Stimulated activated CD8-positive, alpha-beta memory T cell treated with anti-CD3 and anti-CD28 coated beads, Interleukin-12 subunit alpha, Interleukin-12 subunit beta, amount 100 ng/mL, for 24 hours (primary cell): Measurements from ENCODE around the gene CACNA1B.

Source experiments
- DNase-seq: peaks from one replicate; pipeline ENCODE4 v3.0.0-alpha.2; 2020; ENCODE audit errors: extremely low read depth

The CACNA1B gene

DNA sequence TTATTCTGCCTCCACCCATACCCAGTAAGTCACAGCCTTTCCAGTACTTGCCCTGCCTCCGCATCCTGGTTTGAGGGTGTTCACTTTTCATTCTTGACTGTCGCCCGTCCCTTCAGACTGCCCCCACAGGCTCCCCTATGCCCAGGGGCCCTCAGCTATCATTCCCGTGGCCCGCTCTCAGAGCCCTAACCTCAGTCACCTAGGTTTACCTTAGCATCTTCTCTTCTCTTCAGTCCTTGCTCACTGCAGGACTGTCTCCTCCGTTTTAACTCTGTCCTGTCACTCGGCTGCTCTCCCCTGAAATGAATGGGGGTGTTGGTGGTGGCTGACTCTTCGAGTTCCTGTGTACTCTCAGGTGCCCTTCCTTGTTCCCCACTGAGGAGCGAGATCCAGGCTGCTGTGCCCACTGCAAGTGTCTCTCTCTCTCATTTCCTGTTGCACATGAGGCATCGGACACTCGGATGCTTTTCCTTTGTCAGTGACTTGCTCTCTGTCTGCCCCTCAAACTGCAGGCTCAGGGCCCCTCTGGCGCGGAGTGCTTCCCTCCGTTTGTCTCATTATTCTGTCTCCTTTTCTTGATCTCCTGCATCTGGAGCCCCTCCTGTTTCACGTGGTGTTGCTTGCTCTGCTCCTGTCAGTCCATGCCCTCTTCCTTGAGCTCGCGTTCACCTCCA lies 89.8 kb downstream of the CACNA1B start:
- DNase-seq, result no peak

DNA sequence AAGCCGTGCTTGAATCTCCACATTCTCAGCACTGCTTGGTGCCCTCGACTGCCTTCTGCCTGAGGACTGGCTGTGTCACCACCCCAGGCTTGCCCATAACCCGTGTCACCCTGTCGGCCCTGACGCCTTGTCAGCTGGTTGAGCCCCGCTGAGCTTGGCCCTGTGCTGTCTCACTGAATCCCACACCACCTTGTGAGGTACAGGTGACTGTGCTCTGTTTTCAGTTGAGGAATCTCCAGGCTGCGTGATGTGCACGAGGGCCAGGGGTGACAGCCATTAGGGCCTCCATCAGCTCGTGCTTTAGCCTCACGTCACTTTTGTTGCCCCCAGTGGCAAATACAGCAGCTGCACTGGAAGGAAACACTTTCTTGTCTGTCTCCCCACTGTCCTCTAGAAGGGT lies 90.7 kb downstream of the CACNA1B start:
- no peak for DNase-seq

DNA sequence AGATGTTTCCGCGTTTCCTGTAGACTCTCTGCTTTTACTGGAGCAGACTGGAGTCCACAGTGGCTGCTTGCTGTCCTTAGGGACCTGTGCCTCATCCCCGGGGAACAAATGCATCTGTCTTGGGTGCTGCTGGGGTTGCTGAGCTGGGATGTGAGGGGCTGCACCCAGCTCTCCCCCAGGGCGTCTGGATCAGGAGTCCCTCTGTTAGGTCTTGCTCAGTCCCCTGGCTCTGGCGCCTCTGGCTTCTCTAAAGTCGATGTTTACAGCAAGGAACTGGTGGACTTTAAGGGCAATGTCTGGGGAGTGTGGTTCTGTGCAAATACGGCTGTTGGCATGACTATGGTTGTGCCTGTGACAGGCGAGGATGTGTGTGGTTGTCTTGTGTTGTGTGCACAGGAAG lies 91.4 kb downstream of the CACNA1B start:
- no peak for DNase-seq

DNA sequence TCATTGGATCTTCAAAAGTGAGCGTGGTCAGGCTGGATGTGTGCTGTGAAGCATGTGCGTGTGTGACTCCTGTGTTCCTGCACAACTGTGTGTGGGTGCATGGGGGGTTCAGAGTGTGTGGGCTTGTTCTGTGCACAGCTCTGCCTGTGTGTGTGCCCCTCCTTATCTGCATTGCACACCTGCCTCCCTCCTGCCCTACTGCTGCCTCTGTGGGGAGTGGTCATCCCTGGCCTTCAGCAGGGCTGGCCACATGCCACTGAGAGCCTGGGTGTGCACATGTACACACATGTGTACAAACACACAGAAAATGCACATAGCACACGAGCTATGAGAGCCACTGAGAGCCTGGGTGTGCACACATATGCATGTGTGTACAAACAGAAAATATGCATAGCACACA lies 92.1 kb downstream of the CACNA1B start:
- DNase-seq, result no peak

DNA sequence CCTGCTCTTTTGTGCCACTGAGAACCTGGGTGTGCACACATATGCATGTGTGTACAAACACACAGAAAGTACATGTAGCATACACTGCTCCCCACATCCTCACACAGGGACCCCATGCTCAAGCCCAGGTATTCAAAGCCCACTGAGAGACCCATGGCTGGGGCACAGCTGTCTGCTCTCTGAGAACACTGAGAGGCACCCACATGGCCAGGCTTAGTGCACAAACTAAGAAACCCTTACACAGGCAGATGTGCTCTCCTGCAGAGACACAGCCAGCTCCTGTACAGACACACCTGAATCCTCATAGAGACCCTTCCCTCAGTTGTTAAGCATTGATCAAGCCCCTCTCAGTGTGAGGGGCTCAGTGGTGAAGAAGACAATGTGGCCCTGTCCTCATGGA lies 92.5 kb downstream of the CACNA1B start:
- no peak for DNase-seq

DNA sequence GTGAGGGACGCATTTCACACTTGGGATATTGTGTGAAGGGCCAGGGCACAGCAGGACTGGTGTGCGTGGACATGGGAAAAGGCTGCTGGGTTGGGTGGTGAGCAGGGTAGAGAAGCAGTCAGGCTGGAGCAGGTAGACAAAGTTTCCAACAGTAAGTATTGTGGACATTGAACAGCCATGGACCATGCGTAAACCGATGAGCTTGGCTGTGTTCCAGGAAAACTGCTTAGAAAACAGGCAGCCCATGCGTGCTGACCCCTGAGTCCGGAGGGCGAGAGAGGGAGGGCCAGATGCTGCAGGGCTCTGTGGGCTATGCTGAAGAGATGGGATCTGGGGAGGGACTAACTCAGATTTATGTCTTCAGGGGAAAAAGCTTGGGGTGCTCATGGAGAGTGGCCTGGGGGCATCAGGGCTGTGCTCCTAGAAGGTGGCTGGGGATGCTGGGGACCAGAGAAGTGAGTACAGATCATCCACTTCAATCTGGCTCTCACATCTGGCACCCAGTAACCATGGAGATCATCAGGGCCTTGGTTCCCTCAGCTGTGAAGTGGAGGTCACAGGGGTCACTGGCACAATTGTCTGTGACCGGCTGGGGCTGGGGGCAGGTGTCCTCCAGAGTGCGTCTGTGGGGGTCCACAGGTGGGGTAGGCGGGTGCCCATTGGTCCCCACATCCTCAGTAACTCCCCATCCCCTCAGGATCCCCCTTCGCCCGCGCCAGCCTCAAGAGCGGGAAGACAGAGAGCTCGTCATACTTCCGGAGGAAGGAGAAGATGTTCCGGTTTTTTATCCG lies 93.3 kb downstream of the CACNA1B start:
- DNase-seq, result no peak

DNA sequence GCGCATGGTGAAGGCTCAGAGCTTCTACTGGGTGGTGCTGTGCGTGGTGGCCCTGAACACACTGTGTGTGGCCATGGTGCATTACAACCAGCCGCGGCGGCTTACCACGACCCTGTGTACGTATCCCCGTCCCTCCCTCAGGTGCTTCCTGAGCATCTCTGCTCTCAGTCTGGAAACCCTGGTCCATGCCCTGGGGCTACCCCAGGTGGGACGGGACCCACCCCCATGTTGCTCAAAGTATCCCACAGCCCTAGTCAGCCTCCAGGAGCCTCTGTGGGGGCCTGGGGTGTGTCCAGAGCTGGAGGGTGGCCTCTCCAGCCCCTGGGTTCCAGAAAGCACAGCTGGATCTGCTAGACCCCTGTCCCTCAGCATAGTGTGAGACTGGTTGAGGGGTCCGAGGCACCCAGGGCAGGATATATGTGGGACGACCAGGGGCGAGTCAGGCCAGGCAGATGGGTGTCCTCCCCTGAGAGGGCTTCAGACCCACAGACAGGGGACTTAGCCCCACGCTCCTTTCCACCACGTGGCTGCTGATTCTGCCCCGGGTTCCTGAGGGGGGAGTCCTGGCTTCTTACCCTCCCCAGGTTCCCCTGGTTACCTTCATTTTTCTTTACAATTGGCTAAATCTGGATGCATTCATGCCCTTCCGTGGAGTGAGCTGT lies 94.0 kb downstream of the CACNA1B start:
- DNase-seq, result no peak

DNA sequence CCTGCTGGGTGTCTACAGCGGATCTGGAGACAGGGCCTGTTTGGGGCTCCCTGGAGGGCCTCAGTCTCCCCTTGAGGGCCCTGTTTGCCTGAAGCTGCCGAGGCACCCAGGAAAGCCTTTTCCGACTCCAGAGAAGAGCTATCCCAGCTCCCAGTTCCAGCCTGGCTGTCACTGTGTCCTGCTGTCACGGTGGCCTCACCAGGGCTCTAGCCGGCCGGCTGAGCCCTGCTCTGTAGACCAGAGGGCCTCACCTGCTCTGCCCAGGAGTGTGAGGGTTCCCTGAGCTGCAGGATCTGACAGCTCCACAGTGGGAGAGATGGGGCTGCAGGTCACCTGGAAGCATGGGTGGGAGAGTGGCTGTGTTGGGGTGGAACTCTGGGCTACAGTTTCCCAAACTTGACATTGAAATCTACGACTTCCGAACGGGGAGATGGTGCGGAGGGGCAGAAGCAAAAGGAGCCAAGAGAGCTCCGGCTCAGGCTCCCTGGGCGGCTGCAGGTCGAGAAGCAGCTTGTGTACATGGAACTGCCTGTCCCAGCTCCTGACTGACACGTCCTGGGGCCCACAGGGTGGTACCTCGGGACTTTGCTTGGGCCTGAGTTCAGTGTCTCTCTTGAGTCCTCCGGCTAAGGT lies 94.9 kb downstream of the CACNA1B start:
- DNase-seq, result no peak

DNA sequence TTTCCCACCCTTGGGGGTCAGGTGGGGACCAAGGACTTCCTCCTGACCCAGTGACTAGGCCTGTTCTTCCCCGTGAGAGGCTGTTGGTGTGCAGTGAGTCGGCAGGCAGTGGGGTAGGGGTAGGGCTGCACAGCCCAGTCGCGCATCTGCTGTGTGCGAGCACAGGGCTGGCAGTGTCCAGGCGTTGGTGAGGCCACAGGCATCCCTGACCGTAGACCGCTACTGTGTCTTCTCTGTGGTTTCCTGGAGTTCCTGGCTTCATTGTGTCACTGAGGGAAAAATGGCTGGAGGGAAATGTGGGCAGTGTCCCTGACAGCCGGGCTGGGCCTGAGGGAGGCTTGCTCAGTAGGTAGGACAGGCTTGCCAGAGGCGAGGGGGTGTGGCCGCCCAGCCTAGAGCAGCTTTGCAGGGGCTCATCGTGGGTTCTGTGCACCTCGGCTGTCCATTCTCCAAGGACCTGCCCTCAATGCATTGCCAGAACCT lies 95.4 kb downstream of the CACNA1B start:
- no peak for DNase-seq

DNA sequence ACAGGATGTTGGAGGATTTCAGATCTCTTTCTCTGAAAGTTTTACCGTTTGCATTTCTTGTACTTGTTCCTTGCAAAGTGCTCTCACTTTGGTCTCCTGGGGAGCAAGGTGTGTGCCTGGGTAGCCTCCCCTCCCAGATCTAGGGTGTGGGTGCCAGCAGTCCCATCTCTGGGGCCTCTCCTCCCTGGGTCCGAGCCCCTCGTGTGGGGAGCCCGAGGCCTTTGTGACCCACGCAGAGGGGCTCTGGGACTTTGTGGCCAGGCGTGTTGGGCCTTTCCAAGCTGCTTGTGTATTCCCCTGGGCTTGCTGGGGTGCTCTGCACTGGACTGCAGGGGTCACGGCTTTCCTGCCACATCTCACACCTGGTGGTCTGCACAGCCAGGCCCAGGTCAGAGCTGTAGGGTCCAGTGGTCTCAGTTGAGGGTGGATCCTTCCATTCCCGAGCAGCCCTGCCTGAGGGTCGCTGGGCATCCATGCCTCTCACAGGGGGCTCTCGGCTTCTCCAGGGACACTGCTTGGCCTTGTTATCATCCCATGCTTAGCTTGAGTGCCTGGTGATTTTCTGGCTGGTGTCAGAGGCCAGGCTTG lies 96.3 kb downstream of the CACNA1B start:
- no peak for DNase-seq

DNA sequence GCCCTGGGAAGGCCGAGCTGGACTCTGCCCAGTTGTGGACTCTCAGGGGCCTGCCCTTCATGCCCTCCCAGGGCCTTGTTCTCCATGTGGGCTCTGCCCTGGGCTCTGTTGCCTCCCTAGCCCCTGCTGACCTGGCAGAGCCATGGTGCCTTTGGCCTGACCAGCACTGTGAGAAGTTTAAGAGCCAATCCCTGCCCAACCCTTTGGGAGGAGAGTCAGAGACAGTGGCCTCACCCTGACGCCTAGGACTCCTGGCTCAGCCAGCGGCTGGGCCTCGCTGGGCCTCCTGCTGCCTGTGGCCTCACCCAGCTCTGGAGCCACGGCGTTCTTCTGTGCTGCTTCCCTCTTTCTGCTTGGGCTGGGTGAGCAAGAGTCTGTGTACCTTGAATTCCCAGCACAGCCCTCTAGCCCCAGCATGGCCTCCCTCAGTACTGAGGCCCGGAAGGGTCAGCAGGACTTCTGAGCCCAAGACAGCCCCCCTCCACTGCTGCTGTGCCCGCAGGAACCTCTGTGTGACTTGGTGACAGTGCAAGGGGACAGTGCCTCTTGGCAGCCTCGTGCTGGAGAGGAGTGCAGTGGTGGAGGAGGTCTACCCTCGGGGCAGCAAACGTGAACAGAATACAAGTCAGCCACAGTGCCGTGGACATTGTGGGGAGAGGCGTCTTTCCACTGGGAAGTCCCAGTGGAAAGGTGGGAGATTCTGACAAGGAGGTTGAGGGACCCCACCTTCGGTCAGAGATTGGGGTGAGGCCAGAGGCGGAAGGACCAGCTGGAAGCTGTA lies 97.4 kb downstream of the CACNA1B start:
- DNase-seq, result no peak

DNA sequence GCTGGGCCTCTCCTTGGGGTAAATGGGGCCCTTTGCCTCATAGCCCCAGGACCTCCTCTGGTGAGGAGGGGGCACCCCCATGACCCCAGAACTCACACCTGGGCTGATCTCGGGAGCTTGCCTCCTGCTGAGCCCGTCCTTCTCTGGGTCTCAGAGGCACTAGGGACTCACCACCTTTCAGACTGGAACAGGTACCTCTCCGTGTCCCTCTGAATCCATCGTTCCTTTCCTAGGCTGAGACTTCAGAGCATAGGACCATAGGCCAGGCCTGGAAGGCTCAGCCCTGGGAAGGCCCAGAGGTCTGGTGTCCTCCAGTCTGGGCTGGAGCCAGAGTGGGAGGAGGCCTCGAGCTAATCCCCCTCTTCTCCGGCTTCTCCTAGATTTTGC lies 97.9 kb downstream of the CACNA1B start:
- no peak for DNase-seq

DNA sequence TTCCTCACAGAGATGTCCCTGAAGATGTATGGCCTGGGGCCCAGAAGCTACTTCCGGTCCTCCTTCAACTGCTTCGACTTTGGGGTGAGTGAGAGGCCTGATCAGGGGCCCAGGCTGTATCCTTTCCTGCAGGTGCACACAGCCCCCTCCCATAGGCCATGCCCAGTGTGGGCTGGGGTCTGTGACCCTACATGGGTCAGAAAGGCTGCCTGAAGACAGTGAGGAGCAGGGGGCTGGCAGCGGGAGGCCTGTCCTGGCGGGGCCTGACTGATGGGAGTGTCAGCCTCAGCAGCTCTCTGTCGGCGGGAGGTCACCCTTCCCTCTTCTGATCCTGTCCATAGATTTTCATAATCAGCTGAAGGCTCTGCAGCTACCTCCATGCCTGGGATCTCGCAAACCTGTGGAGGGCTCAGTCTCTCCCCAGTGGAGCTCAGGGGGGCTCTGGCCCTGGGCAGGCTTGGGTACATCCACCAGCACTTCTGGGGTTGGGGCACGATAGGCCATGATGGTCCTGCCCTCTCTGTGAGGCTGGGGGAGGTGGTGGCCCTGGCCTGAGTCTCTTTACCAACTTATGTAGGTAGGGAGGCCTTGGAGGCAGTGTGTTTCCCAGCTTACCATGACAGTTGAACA lies 98.5 kb downstream of the CACNA1B start:
- DNase-seq, result no peak

DNA sequence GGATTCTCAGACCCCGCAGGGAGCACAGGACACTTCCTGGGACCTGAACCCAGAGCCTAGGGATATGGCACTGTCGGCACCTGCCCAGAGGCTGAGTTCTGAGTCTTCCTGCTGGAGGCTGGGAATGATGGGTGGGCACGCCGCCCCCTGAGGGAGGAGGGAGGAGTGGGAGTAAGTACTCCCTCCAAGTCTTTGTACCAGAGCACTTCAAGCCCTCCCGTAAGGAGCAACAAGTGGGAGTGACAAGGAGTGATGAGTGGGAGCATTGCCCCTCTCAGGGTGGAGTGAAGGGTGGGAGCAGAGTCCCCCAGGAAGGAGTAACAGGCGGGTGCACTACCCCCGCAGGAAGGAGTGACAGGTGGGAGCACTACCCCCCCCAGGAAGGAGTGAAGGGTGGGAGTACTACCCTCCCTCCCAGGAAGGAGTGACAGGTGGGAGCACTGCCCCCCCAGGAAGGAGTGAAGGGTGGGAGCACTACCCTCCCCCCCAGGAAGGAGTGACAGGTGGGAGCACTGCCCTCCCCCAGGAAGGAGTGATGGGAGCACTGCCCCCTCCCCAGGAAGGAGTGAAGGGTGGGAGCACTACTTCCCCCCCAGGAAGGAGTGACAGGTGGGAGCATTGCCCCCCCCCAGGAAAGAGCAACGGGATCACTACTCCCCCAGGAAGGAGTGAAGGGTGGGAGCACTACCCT lies 100.1 kb downstream of the CACNA1B start:
- no peak for DNase-seq

DNA sequence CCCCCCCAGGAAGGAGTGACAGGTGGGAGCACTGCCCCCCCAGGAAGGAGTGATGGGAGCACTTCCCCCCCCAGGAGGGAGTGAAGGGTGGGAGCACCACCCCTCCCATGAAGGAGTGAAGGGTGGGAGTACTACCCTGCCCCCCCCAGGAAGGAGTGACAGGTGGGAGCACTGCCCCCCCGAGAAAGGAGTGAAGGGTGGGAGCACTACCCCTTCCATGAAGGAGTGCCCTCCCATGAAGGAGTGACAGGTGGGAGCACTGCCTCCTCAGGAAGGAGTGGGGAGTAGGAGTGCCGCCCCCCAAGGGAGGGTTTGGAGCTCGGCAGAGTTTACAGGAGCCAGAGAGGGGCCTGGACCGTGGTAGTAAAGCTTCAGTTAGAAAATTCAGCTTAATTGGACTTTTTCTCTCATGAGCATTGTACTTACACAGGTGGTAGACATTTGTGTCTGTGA lies 100.7 kb downstream of the CACNA1B start:
- no peak for DNase-seq

DNA sequence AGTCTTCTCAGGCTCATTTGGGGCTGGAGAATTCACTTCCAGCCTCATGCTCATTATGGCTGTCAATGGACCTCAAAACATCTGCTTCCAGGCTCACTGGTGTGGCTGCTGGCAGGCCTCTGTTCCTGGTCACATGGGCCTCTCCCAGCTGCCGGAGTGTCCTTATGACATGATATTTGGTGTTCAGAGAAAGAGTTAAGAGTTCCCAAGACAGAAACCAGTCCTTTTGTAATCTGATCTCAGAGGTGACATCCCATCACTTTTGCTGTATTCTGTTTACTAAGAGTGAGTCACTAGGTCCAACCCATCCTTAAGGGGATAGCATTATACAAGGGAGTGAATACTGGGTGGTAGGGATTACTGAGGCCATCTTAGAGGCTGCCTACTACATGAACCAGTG lies 104.6 kb downstream of the CACNA1B start:
- DNase-seq, result no peak

DNA sequence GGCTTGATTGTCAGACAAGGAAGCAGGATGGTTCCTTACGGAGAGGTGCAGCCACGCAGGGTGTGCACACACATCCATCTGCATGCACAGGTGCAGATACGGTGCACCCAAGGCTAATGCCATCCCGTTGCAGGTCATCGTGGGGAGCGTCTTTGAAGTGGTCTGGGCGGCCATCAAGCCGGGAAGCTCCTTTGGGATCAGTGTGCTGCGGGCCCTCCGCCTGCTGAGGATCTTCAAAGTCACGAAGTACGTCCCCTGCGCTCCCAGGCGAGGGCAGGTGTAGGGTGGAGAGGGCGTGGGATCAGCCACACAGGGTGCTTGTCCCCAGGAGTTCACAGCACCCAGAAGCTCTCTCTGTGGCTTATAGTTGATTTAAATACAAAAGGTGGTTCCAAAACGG lies 106.4 kb downstream of the CACNA1B start:
- no peak for DNase-seq

DNA sequence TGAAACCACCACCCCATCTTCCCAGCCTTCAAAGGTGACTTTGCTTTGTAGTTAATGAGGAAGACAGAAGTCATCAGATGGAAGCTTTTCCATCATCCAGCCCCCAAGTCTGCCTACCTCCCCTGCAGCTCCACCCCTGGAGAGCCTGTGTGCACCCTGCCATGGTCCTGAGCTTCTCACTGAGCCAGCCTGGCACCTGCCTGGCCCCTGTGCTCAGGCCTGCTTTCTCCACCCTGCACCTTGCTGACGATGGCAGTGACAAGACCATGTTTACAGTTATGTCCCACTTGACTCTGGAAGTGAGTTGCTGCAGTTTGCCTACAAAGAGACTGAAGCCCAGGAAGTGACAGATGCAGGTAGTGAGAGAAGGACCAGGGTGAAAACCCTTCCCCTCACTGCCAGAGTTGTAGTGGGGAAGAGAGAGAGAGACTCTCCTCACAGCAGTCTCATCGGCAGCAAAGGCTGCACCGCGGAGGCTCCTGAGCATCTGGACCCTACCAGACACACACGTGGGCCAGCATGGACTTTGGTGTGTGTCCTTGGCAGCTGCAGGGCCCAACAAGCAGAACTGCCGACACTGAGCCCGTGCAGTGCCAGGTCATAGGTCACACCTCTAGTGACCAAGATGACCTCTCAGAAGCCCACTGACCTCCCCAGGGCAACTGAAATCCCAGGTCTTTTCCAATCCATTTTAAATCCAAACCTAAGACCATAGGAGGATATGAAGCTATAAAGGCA lies 107.1 kb downstream of the CACNA1B start:
- no peak for DNase-seq

DNA sequence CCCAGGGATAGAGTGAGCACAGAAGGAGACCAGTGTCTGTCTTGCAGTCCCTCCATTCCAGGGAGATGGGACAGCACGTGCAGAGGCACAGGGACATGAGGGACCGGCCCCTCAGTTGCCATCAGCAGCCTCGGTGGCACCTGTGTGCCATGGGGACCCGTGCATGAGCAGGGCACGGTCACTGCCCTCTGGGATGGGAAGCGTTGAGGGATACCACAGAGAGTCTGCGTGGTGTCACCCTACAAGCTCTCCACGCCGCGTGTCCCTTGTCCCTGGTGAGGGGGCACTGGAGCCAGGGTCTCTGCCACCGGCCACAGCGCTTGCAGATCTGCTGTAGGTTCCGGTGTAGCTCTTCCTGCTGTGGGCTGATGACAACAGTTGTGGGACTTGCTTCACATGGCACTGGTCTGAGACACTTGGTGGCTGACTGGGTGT lies 108.1 kb downstream of the CACNA1B start:
- DNase-seq, result no peak
